T-helper 1 cell treated with Interleukin-12 subunit alpha and Interleukin-12 subunit beta and Interleukin-4 antibody, amounts not matched to agents 30 μg/mL and 1 μg/mL, for 36 hours (primary cell): ENCODE results near the gene SLC22A23.

Experiments
- H3K27ac Mint-ChIP-seq: one replicate; pipeline ENCODE4 v1.8.0; 2021; ENCODE audit warnings: mild to moderate bottlenecking, mixed read lengths
- H3K27me3 Mint-ChIP-seq: one replicate; pipeline ENCODE4 v1.8.0; 2021; ENCODE audit warnings: low read depth, mixed read lengths
- H3K36me3 Mint-ChIP-seq: one replicate; pipeline ENCODE4 v1.8.0; 2021; ENCODE audit warnings: low read depth, mixed read lengths
- H3K4me1 Mint-ChIP-seq: one replicate; pipeline ENCODE4 v1.8.0; 2021; ENCODE audit warnings: low read depth, mixed read lengths
- H3K4me3 Mint-ChIP-seq: one replicate; pipeline ENCODE4 v1.8.0; 2021; ENCODE audit warnings: mild to moderate bottlenecking, moderate library complexity, mixed read lengths
- H3K9me3 Mint-ChIP-seq: one replicate; pipeline ENCODE4 v1.8.0; 2021; ENCODE audit warnings: mixed read lengths

Gene SLC22A23

GRCh38 chr6:3269281-3269975 lies 187.4 kb downstream of the SLC22A23 start:
- H3K36me3 Mint-ChIP-seq, result peaks cover 25% of the 10 kb centered on the region
- H3K9me3 Mint-ChIP-seq, result no peaks in the 10 kb centered on the region
- H3K27me3 Mint-ChIP-seq, result no peaks in the 10 kb centered on the region
- no peak overlapping the region for H3K4me3 Mint-ChIP-seq
- H3K4me1 Mint-ChIP-seq, result no peaks in the 10 kb centered on the region
- H3K27ac Mint-ChIP-seq, result no peak overlapping the region

DNA sequence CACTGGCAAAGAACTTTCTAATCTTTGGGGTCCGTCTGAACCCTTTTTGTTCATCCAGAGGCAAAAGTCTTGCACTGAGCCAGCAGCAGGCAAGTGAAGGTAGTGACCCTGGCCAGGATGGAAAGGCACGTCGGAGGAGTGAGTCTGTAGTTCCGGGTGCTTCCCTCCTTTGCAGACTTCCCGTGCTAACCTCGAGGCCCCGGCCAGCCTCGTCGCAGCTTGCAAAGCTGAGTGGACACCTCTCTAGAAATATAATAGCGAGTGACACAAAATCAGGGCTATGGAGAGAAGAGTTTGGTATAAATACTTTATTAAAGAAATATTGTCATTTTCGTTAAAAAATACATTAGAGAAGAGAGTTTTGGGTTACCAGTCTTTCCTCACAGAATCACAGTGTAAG lies 188.2 kb downstream of the SLC22A23 start:
- Mint-ChIP-seq H3K4me1 (no peaks in the 10 kb centered on the region), H3K36me3 (peaks cover 22% of the 10 kb centered on the region), H3K4me3 (no peak overlapping the region), H3K27me3 (no peaks in the 10 kb centered on the region), H3K9me3 (no peaks in the 10 kb centered on the region), H3K27ac (no peak overlapping the region)

GRCh38 chr6:3267162-3267561 lies 189.7 kb downstream of the SLC22A23 start:
- H3K27ac Mint-ChIP-seq, result no peak overlapping the region

DNA sequence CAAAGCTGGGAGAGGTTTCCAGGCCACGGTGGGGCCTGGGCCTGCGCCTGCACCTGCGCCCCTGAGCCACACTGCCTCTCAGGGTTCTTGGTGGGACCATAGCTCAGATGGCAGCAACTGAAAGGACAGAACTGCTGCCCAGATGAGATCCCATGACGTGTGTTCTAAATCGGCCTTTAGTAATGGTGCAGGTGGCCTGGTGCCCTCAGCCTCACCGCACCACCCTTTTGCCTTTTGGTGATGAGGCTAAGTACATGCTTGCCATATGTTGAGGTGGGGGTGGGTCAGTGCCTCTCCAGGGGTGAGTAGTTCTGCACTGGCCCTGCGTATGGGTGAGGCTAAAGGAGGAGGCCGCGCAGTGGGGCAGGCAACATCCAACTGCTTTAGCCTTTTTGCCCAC lies 190.7 kb downstream of the SLC22A23 start:
- no peaks in the 10 kb centered on the region for H3K27me3 Mint-ChIP-seq
- H3K36me3 Mint-ChIP-seq, result peaks cover 17% of the 10 kb centered on the region
- H3K4me3 Mint-ChIP-seq, result no peak overlapping the region
- peaks cover 13% of the 10 kb centered on the region for H3K4me1 Mint-ChIP-seq
- H3K9me3 Mint-ChIP-seq, result no peaks in the 10 kb centered on the region
- H3K27ac Mint-ChIP-seq, result no peak overlapping the region

More at GRCh38 chr6:3267162-3267561, 189.7 kb downstream of the SLC22A23 start:
- peaks cover 6% of the 10 kb centered on the region for H3K4me1 Mint-ChIP-seq
- H3K36me3 Mint-ChIP-seq, result peaks cover 21% of the 10 kb centered on the region
- H3K27me3 Mint-ChIP-seq, result no peaks in the 10 kb centered on the region
- no peaks in the 10 kb centered on the region for H3K9me3 Mint-ChIP-seq
- no peak overlapping the region for H3K4me3 Mint-ChIP-seq

GRCh38 chr6:3265671-3266070 lies 191.2 kb downstream of the SLC22A23 start:
- Mint-ChIP-seq H3K4me3 (no peak overlapping the region), H3K36me3 (peaks cover 16% of the 10 kb centered on the region), H3K9me3 (no peaks in the 10 kb centered on the region), H3K4me1 (peaks cover 18% of the 10 kb centered on the region), H3K27ac (no peak overlapping the region), H3K27me3 (no peaks in the 10 kb centered on the region)

DNA sequence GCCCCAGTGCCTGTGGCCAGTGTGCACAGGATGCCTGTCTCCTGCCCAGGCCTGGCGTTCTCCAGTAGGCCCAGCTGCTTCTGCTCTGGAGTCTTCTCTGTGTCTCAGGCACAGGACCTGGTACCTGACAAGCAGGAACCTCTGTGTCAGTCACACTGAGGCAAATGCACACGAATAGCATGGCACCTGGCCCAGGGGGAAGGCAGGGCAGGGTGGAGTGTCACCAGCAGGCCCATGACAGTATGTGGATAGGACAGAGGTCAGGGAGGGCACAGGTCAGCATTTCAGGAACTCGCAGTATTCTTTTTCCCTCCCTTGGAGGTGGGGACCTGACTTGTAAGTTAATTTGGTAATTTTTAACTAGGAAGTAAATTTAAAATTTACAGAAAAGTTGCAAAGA lies 192.5 kb downstream of the SLC22A23 start:
- Mint-ChIP-seq H3K9me3 (no peaks in the 10 kb centered on the region), H3K27me3 (no peaks in the 10 kb centered on the region), H3K36me3 (peaks cover 9% of the 10 kb centered on the region), H3K4me1 (peaks cover 24% of the 10 kb centered on the region), H3K27ac (no peak overlapping the region), H3K4me3 (no peak overlapping the region)

GRCh38 chr6:3263096-3263495 lies 193.8 kb downstream of the SLC22A23 start:
- Mint-ChIP-seq H3K9me3 (no peaks in the 10 kb centered on the region), H3K4me1 (peaks cover 24% of the 10 kb centered on the region), H3K4me3 (no peak overlapping the region), H3K36me3 (peaks cover 7% of the 10 kb centered on the region), H3K27ac (no peak overlapping the region), H3K27me3 (no peaks in the 10 kb centered on the region)

DNA sequence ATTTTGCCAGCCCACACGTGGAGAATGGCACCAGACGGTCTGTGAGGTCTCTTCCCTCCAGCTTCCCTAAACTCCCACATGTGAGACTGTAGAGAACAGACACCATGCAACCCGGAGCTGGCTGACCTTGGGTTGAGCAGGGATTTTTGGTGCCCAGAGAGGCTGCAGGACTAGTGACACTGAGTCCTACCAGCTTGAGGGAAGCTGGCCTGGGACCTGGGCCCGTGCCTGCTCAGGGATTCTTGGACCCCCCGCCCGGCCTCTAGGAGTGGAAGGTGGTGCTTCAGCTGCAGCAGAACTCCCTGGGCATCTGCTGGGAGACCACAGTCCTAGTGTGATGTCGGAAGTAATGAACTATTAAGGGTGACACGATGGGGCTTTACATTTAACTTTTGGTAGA lies 194.9 kb downstream of the SLC22A23 start:
- Mint-ChIP-seq H3K4me3 (no peak overlapping the region), H3K9me3 (no peaks in the 10 kb centered on the region), H3K27ac (no peak overlapping the region), H3K27me3 (peaks cover 6% of the 10 kb centered on the region), H3K36me3 (peaks cover 5% of the 10 kb centered on the region), H3K4me1 (peaks cover 24% of the 10 kb centered on the region)

DNA sequence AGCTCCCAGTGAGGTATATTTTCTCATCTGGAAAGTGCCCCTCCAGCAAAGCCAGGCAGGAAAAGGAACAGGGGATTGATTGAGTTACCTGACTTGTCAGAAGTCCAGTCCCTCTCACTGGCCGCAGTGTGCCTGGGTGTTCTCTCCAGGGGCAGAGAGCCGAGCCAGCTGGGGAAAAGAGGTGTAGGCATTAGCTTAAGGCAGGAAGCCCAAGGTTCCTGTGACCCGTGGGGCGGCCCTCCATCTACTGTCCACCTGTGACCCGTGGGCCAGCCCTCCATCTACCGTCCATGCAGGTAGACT lies 195.4 kb downstream of the SLC22A23 start:
- peak overlapping the region; percentile 58 for H3K4me3 Mint-ChIP-seq
- peaks cover 11% of the 10 kb centered on the region for H3K27me3 Mint-ChIP-seq
- peaks cover 4% of the 10 kb centered on the region for H3K36me3 Mint-ChIP-seq
- H3K9me3 Mint-ChIP-seq, result no peaks in the 10 kb centered on the region
- peaks cover 24% of the 10 kb centered on the region for H3K4me1 Mint-ChIP-seq
- H3K27ac Mint-ChIP-seq, result no peak overlapping the region

- Mint-ChIP-seq H3K9me3 (no peaks in the 10 kb centered on the region), H3K27me3 (peaks cover 14% of the 10 kb centered on the region), H3K27ac (peak overlapping the region; percentile 21), H3K4me3 (peak overlapping the region; percentile 58), H3K4me1 (peaks cover 24% of the 10 kb centered on the region), H3K36me3 (peaks cover 3% of the 10 kb centered on the region)
Measured at GRCh38 chr6:3260772-3261517, 195.9 kb downstream of the SLC22A23 start.

GRCh38 chr6:3260296-3260695 lies 196.6 kb downstream of the SLC22A23 start:
- Mint-ChIP-seq H3K4me3 (peak overlapping the region; percentile 97), H3K4me1 (peaks cover 24% of the 10 kb centered on the region), H3K27ac (no peak overlapping the region), H3K9me3 (no peaks in the 10 kb centered on the region), H3K36me3 (peaks cover 3% of the 10 kb centered on the region), H3K27me3 (peaks cover 19% of the 10 kb centered on the region)

DNA sequence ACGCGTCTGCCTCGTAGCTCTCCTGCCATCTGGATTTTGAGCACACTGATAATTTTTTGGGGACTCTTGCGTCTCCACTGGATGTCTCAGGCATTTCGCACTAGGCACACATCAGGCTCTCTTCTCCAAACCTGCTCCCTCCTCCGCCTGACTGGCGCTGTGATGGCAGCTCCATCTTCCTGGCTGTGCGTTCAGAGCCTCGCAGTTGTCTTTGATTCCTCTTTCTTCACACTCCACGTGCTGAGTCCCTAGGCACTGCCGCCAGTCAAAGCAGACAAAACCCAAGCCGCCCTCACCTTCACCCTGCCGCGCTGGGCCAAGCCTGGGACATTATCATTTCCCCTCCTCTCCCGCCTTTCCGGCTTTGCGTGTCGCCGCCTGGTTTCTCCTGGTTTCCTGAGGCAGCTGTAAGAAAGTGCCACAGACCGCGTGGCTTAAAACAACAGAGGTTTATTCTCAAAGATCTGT lies 197.3 kb downstream of the SLC22A23 start:
- peaks cover 2% of the 10 kb centered on the region for H3K36me3 Mint-ChIP-seq
- peak overlapping the region; percentile 97 for H3K4me3 Mint-ChIP-seq
- peak overlapping the region; percentile 93 for H3K27ac Mint-ChIP-seq
- H3K9me3 Mint-ChIP-seq, result no peaks in the 10 kb centered on the region
- H3K4me1 Mint-ChIP-seq, result peaks cover 24% of the 10 kb centered on the region
- peaks cover 21% of the 10 kb centered on the region for H3K27me3 Mint-ChIP-seq

- peaks cover 2% of the 10 kb centered on the region for H3K36me3 Mint-ChIP-seq
- H3K4me3 Mint-ChIP-seq, result peak within 1 kb of the TSS; percentile 97
- H3K27me3 Mint-ChIP-seq, result peaks cover 21% of the 10 kb centered on the region
- H3K4me1 Mint-ChIP-seq, result peaks cover 24% of the 10 kb centered on the region
- H3K9me3 Mint-ChIP-seq, result peaks cover 4% of the 10 kb centered on the region
- H3K27ac Mint-ChIP-seq, result peak within 1 kb of the TSS; percentile 93
Measured at GRCh38 chr6:3258720-3259490, 197.9 kb downstream of the SLC22A23 start, which contains the start of gene PSMG4. TSS of gene PSMG4 (plus strand) at chr6:3258947. CDS start at chr6:3259023, 76 bp downstream.

GRCh38 chr6:3258201-3258600 lies 198.6 kb downstream of the SLC22A23 start:
- H3K4me3 Mint-ChIP-seq, result no peak overlapping the region
- no peak overlapping the region for H3K27ac Mint-ChIP-seq
- H3K9me3 Mint-ChIP-seq, result peaks cover 5% of the 10 kb centered on the region
- peaks cover 21% of the 10 kb centered on the region for H3K27me3 Mint-ChIP-seq
- H3K4me1 Mint-ChIP-seq, result peaks cover 20% of the 10 kb centered on the region
- peaks cover 2% of the 10 kb centered on the region for H3K36me3 Mint-ChIP-seq
